Cerebellar nuclear complex (tissue), 1 donor: ENCODE data around the gene GTF2F1.
"Not testable (repeated sequence)": the region's sequence is repeated elsewhere in the genome, so short reads cannot be mapped to it uniquely, and the experiment has no call there.

Source experiments
- DNase-seq, 2 experiments: peaks; one replicate each; lab custom pipeline; 2025; lab: John Stamatoyannopoulos, UW

Gene GTF2F1

DNA sequence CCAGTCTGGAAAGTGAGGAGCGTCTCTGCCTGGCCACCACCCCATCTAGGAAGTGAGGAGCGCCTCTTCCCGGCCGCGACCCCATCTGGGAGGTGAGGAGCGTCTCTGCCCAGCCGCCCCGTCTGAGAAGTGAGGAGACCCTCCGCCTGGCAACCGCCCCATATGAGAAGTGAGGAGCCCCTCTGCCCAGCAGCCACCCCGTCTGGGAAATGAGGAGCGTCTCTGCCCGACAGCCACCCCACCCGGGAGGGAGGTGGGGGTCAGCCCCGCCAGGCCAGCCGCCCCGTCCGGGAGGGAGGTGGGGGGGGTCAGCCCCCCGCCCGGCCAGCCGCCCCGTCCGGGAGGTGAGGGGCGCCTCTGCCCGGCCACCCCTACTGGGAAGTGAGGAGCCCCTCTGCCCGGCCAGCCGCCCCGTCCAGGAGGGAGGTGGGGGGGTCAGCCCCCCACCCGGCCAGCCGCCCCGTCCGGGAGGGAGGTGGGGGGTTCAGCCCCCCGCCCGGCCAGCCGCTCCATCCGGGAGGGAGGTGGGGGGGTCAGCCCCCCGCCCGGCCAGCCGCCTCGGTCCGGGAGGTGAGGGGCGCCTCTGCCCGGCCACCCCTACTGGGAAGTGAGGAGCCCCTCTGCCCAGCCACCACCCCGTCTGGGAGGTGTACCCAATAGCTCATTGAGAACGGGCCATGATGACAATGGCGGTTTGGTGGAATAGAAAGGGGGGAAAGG lies 37.5 kb downstream of the GTF2F1 start:
- DNase-seq, result not testable (repeated sequence)

- no peak for DNase-seq
Observed at GRCh38 chr19:6354098-6354674, 38.8 kb downstream of the GTF2F1 start.

DNA sequence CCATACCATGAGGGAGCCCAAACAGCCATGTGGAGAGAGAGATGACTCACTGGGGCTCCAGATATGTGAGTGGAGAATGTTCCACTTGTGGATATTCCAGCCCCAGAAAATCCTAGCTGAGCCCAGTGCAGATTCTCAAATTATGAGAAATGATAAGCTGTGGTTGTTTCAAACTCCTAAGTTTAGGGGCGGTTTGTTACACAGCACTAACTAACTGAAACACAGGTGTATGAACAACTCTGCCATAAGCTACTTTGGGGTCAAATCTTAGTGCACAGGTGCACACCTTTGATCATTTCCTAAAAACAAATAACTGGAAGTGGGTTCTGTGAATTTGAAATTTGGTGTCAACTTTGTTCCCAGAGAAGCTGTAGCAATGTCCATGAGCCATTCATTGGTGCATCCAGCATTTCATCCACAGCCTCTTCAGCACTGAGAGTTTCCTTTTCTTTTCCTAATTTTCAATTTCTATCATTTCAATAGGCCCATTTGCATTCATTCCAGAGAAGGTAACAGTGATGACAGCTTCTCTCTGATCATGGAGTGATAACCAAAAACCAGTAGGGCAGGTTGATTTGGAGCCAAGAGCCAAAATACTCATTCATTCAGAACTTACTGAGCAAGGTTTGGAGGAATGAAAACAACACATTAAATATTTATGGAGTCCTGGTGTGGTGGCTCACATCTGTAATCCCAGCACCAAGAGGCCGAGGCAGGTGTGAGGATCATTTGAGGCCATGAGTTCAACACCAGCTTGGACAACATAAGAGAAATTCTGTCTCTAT lies 40.4 kb downstream of the GTF2F1 start:
- DNase-seq, result no peak

DNA sequence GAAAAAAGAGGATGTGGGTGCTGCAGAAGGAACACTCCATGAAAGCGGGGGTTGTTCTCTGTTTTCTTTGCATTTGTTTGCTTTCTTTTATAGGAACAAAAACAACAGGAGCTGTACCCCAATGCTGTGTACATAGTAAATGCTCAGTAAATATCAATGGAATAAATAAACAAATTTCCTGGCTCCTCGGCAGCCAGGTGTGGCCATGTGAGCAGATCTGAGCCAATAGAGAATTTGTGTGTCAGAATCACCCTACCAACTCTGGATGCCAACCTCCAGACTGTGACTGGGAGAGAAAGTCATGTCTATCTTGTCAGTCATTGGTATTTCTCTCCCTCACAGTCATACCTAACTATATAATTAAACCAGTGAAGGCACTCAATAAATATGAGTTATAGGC lies 42.3 kb downstream of the GTF2F1 start:
- DNase-seq, result no peak

DNA sequence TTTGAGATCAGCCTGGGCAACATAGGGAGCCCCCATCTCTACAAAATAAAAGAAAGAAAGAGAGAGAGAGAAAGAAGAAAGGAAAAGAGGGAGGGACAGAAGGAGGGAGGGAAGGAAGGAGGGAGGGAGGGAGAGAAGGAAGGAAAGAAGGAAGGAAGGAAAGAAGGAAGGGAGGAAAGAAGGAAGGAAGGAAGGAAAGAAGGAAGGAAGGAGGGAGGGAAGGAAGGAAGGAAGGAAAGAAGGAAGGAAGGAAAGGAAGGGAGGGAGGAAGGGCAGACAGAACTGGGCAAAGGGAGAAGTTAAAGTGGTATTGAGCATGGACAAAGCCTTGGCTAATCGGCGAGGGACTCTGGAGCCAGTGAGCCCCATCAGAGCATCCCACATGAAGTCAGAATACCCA lies 43.7 kb downstream of the GTF2F1 start:
- DNase-seq, result not testable (repeated sequence)

- DNase-seq, result no peak
Observed at GRCh38 chr19:6343462-6343861, 49.5 kb downstream of the GTF2F1 start.

DNA sequence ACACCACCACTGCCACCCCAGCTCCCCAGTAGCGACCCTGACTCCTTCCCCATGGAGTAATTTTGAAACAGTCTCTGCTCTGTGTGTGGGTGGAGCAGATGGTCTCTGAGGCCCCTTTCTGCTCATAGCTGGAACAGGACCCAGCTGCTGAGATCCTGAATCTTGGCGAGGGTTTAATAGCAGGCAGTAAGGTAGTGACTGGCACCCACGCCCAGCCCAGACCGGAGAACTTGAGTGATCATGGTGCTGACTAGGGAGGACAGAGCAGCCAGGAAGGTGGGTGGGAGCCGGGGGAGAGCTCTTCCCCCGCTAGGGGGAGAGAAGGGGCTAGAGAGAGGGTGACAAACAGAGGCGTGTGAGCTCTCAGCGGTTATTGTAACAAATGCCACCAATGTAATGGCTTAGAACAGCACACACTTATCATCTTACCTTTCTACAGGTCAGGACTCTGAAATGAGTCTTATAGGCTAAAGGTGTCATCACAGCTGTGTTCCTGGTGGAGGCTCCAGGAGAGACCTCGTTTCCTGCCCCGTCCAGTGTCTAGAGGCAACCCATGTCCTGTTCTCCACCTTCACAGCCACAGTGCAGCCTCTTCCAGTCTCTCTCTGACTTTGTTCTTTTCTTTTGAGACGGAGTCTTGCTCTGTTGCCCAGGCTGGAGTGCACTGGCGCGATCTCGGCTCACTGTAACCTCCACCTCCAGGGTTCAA lies 52.3 kb downstream of the GTF2F1 start:
- no peak for DNase-seq

- no peak for DNase-seq
Observed at GRCh38 chr19:6334490-6335285, 58.3 kb downstream of the GTF2F1 start.

DNA sequence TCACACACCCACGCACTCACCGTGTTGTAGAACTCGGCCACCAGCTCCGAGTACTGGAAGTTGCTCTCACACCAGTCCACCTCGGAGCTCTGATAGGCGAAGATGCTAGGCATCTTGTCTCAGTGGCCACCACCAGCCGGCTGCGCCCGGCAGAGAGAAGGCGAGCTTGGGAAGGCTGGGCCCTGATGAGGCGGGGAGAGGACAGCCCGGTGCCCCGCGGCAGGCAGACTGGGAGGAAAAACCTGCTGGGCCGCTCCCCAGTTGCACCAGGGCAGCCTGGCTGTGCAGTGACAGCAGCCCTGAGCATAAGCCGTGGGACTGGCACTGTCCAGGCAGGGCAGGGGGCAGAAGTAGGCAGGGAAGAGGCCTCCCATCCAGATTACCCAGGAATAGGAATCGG lies 59.5 kb downstream of the GTF2F1 start, which contains the start of gene ACER1:
Gene ACER1 (minus strand): TSS at position 174 of the 400 bp plus-strand sequence. CDS start 61 bp downstream, at position 113.
- DNase-seq, result no peak
